Body of pancreas (tissue), 4 donors: ENCODE data around the gene MYO16. TPM values are rescaled to one million over a fixed set of nuclear protein-coding genes. Genes with fewer than 3 reads are reported as not detected.

Experiments
- ATAC-seq: fragments of 150-250 bp; one replicate; pipeline ENCODE4 v1.9.1; 2016
- DNase-seq, 4 donors: peaks; one replicate each; pipeline ENCODE4 v3.0.0-alpha.2; 2019
- H3K27ac ChIP-seq, 4 donors: fragments of 200-600 bp; sonication (generic); 1 replicate in 3 of 4; 2 replicates in 1 of 4; pipeline versions ENCODE4 v1.5.1 to v1.6.1; 2016 to 2019; ENCODE audit warnings: mild to moderate bottlenecking in 1 of 4, mixed read lengths in 1 of 4, moderate library complexity in 1 of 4
- H3K27me3 ChIP-seq, 2 donors: fragments of 200-600 bp; sonication (generic); one replicate each; pipeline ENCODE4 v1.6.0; 2016; ENCODE audit warnings: mild to moderate bottlenecking in 1 of 2
- H3K36me3 ChIP-seq, 2 donors: fragments of 200-600 bp; sonication (generic); replicated peaks in 1 of 2; 2 replicates each; pipeline ENCODE4 v1.5.1; 2016; ENCODE audit warnings: low read depth in 2 of 2; ENCODE audit not compliant: insufficient read depth in 1 of 2
- H3K4me1 ChIP-seq: fragments of 200-600 bp; sonication (generic); one replicate; pipeline ENCODE4 v1.6.0; 2016
- H3K4me3 ChIP-seq, 2 donors: fragments of 200-600 bp; sonication (generic); 1 replicate in 1 of 2; 2 replicates in 1 of 2; pipeline ENCODE4 v1.5.1; 2016 to 2019
- H3K9me3 ChIP-seq, 3 donors: fragments of 200-600 bp; sonication (generic); 1 replicate in 2 of 3; 2 replicates in 1 of 3; pipeline ENCODE4 v1.5.1; 2016
- POLR2A ChIP-seq, 3 donors: fragments of 450-650 bp; IDR thresholded peaks; one replicate each; pipeline ENCODE4 v1.6.1; 2016; ENCODE audit warnings: antibody characterized with exemption in 3 of 3, mild to moderate bottlenecking in 2 of 3
- WGBS, 2 donors: methylation state at CpG; one replicate each; pipeline ENCODE4 v1.1.5; 2017; 5-methylcytosine and 5-hydroxymethylcytosine counted together
- intact Hi-C: fragments of 100-400 bp; cut with DNase I; formaldehyde crosslinking; loops from one replicate; pipeline ENCODE4 v1.15.1; 2023
- total RNA-seq, 2 donors: library from RNA; depleted of rRNA; stranded (reverse); fragments of >200 nt; gene quantifications; one replicate each; pipeline ENCODE4 v1.1.0, GENCODE V29; 2016
- TF ChIP-seq, protein P1 (sequence below), 7 experiments: fragments of 450-650 bp in 4 of 7; fragments of 200-600 bp in 3 of 7; sonication (generic) in 3 of 7; IDR thresholded peaks; one replicate each; pipeline ENCODE4 v1.5.1; 2016 to 2019; ENCODE audit warnings: antibody characterized with exemption in 7 of 7

MYO16 gene
- total RNA-seq, 2 donors from 2014 or later, result under 0.01 to 0.78 TPM

DNA sequence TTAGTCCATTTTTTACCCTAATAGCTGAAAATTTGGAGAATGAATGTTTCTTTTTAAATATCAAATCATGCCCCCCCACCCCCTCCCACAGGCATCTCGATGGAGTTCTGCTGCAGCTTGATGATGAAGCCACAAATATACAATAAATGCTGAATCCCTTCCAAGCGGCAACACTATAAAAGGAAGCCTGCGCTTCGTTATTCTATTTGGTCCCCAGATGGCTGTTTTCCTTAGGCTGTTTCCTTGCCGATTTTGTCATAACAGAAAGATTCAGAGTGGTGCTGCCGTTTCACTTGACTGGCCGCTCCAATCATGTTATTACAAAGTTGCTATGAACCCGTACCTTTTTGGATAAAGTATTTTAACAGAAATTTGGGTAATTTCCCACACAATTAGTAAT is 79.5 kb downstream of the MYO16 start:
- Histone ChIP-seq H3K4me3 (no peak overlapping the region), H3K27me3 (no peaks in the 10 kb centered on the region), H3K4me1 (no peaks in the 10 kb centered on the region), H3K36me3 (no peaks in the 10 kb centered on the region), H3K27ac (no peak overlapping the region), H3K9me3 (no peaks in the 10 kb centered on the region)
- ATAC-seq (no peak), DNase-seq (no peak)
- TF ChIP-seq, protein P1, sequence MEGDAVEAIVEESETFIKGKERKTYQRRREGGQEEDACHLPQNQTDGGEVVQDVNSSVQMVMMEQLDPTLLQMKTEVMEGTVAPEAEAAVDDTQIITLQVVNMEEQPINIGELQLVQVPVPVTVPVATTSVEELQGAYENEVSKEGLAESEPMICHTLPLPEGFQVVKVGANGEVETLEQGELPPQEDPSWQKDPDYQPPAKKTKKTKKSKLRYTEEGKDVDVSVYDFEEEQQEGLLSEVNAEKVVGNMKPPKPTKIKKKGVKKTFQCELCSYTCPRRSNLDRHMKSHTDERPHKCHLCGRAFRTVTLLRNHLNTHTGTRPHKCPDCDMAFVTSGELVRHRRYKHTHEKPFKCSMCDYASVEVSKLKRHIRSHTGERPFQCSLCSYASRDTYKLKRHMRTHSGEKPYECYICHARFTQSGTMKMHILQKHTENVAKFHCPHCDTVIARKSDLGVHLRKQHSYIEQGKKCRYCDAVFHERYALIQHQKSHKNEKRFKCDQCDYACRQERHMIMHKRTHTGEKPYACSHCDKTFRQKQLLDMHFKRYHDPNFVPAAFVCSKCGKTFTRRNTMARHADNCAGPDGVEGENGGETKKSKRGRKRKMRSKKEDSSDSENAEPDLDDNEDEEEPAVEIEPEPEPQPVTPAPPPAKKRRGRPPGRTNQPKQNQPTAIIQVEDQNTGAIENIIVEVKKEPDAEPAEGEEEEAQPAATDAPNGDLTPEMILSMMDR (IDR thresholded peaks at IDR 0.05), result no peak
- TF ChIP-seq POLR2A (IDR thresholded peaks at IDR 0.05), result no peak
- intact Hi-C loops, result no loop called here
- 66 to 77% methylated on average over 8 of the region's 8 CpGs for WGBS, 2 donors

DNA sequence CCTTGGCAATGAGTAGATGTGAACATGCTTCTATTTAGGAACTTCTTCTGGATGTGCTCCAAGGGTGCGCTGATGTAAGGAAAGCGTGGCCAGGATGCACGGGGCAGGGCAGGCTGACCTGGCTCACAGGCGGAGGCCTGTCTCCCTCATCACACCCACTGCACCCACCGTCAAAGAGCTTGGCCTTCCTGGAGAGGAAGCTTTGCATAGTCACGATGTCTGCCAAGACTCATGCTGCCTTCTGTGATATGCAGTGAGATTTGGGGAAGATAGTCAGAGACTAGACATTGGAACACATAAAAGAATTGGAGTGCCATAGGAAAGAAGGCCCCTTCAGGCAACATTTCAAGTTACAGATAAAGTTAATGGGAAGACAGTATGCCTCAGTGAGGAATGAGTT is 82.0 kb downstream of the MYO16 start:
- H3K36me3 ChIP-seq, result no peaks in the 10 kb centered on the region
- no peak overlapping the region for H3K27ac ChIP-seq
- TF ChIP-seq, protein P1 (IDR thresholded peaks at IDR 0.05), result no peak
- no peak for TF ChIP-seq POLR2A (IDR thresholded peaks at IDR 0.05)
- no peaks in the 10 kb centered on the region for H3K27me3 ChIP-seq
- H3K4me1 ChIP-seq, result no peaks in the 10 kb centered on the region
- 65 to 68% methylated on average over 5 to 6 of the region's 6 CpGs for WGBS, 2 donors
- ATAC-seq, result no peak
- H3K4me3 ChIP-seq, result no peak overlapping the region
- DNase-seq, result no peak
- intact Hi-C loops, result no loop called here
- H3K9me3 ChIP-seq, result no peaks in the 10 kb centered on the region

GRCh38 chr13:108725471-108725870 is 96.1 kb downstream of the MYO16 start:
- Histone ChIP-seq H3K36me3 (no peaks in the 10 kb centered on the region), H3K4me1 (no peaks in the 10 kb centered on the region), H3K4me3 (no peak overlapping the region), H3K27me3 (no peaks in the 10 kb centered on the region), H3K27ac (no peak overlapping the region), H3K9me3 (no peaks in the 10 kb centered on the region)
- WGBS, 2 donors, result 32 to 48% methylated on average over 2 of the region's 2 CpGs
- no peak for DNase-seq
- intact Hi-C loops, result no loop called here
- TF ChIP-seq, protein P1 (IDR thresholded peaks at IDR 0.05), result no peak
- no peak for TF ChIP-seq POLR2A (IDR thresholded peaks at IDR 0.05)
- ATAC-seq, result no peak

DNA sequence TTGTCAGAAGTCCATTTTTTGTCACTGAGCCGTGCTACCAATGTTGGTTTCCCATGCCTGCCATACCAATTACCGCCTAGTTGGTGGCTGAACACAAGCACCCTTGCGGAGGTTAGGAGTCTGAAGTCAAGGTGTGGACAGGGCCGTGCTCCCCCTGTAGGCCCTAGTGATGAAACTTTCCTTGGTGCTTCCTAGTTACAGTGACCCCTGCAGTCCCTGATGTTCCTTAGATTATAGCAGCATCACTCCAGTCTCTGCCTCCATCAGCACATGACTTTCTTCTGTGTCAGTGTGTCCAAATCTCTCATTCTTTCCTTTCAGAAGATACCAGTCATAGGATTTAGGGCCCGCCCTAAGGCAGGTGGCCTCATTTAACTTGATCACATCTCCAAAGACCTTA is 99.0 kb downstream of the MYO16 start:
- WGBS, 2 donors, result 52 to 53% methylated on average over 5 of the region's 5 CpGs
- Histone ChIP-seq H3K36me3 (no peaks in the 10 kb centered on the region), H3K27ac (no peak overlapping the region), H3K4me1 (no peaks in the 10 kb centered on the region), H3K27me3 (no peaks in the 10 kb centered on the region), H3K9me3 (no peaks in the 10 kb centered on the region), H3K4me3 (no peak overlapping the region)
- no peak for TF ChIP-seq POLR2A (IDR thresholded peaks at IDR 0.05)
- TF ChIP-seq, protein P1 (IDR thresholded peaks at IDR 0.05), result no peak
- ATAC-seq, result no peak
- no peak for DNase-seq
- intact Hi-C loops, result no loop called here

DNA sequence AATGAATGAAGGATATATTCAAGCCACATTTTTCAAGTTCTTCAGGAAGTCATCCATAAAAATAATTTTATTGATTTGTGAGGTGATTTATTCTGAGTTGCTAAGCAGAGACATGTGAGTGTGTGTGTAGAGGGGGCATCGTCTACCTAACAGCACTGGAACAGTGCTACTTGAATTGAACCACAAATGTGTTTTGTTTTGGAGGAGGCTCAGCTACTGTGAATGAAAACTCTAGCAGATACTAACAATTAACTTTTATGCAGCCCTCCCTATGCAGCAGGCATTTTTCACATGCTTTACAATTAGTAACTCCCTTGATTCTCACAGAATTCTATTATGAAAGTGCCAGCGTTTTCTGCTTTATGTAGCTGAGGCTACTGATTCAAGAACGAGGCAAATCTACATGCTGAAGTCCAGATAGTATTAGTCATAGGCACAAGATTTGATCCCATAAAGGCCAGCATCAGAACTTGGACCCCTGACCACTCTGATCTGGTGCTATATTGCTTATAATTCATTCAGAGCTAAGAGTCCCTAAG is 103.7 kb downstream of the MYO16 start:
- DNase-seq, result no peak
- Histone ChIP-seq H3K4me1 (no peaks in the 10 kb centered on the region), H3K9me3 (no peaks in the 10 kb centered on the region), H3K36me3 (no peaks in the 10 kb centered on the region), H3K4me3 (no peak overlapping the region), H3K27ac (no peak overlapping the region), H3K27me3 (no peaks in the 10 kb centered on the region)
- intact Hi-C loops, result no loop called here
- no peak for ATAC-seq
- TF ChIP-seq POLR2A (IDR thresholded peaks at IDR 0.05), result no peak
- TF ChIP-seq, protein P1 (IDR thresholded peaks at IDR 0.05), result no peak
- 15 to 18% methylated on average over 3 of the region's 3 CpGs for WGBS, 2 donors
